OCI-LY7 (cell line): ENCODE data around the gene ARL15. TPM values are rescaled to one million over a fixed set of nuclear protein-coding genes. Genes with fewer than 3 reads are reported as not detected.

Experiments used
- BruUV-seq: library from RNA; stranded (reverse); fragments of 400-500 nt; replicated peaks from 2 replicates; lab custom pipeline; 2021; lab: Mats Ljungman, UMichigan
- CTCF ChIA-PET: fragments of 300-600 bp; sonication (Branson Sonifier 250); formaldehyde crosslinking; loops from one replicate; lab custom pipeline; 2022; ENCODE audit warnings: antibody characterized with exemption; ENCODE audit not compliant: unreplicated experiment; lab: Charles Lee
- POLR2A ChIA-PET: fragments of 300-600 bp; sonication (Branson Sonifier 250); formaldehyde crosslinking; loops from one replicate; lab custom pipeline; 2022; ENCODE audit warnings: antibody characterized with exemption; lab: Charles Lee
- DNase-seq: peaks from one replicate; pipeline ENCODE4 v3.0.0-alpha.2; 2015; ENCODE audit warnings: low spot score
- H2AFZ ChIP-seq: fragments of 200-600 bp; sonication (generic), shearing (Covaris generic); 2 replicates; pipeline ENCODE4 v1.6.1; 2014; ENCODE audit warnings: mild to moderate bottlenecking, antibody characterized with exemption, low read length, moderate library complexity
- H3K27ac ChIP-seq: fragments of 200-600 bp; sonication (generic); 2 replicates; pipeline ENCODE4 v1.5.1; 2014; ENCODE audit warnings: mixed run types, low read depth, mild to moderate bottlenecking, moderate library complexity, low read length, inconsistent platforms; ENCODE audit not compliant: poor library complexity, severe bottlenecking
- H3K36me3 ChIP-seq: fragments of 200-600 bp; sonication (generic); 2 replicates; pipeline ENCODE4 v1.6.1; 2014; ENCODE audit warnings: mild to moderate bottlenecking, antibody characterized with exemption, low read length, moderate library complexity, mixed read lengths; ENCODE audit not compliant: insufficient read depth
- H3K4me1 ChIP-seq: fragments of 200-600 bp; sonication (generic); 2 replicates; pipeline ENCODE4 v1.5.1; 2014; ENCODE audit warnings: mild to moderate bottlenecking, low read length; ENCODE audit not compliant: insufficient read depth, poor library complexity, severe bottlenecking
- H3K4me2 ChIP-seq: fragments of 200-600 bp; sonication (generic); 2 replicates; pipeline ENCODE4 v1.6.1; 2014; ENCODE audit warnings: mild to moderate bottlenecking, low read length
- H3K4me3 ChIP-seq: fragments of 200-600 bp; sonication (generic); 2 replicates; pipeline ENCODE4 v1.5.1; 2014; ENCODE audit warnings: mild to moderate bottlenecking, low read depth, low read length; ENCODE audit not compliant: poor library complexity, severe bottlenecking
- H3K79me2 ChIP-seq: fragments of 200-600 bp; sonication (generic); 2 replicates; pipeline ENCODE4 v1.6.1; 2016; ENCODE audit warnings: low read depth, mild to moderate bottlenecking, low read length, moderate library complexity, mixed read lengths; ENCODE audit not compliant: insufficient read depth
- H3K9me2 ChIP-seq: fragments of 200-600 bp; sonication (generic); 2 replicates; pipeline ENCODE4 v1.6.1; 2016; ENCODE audit warnings: mild to moderate bottlenecking, low read length, mixed read lengths; ENCODE audit not compliant: insufficient read depth
- H3K9me3 ChIP-seq: fragments of 200-600 bp; sonication (generic); 2 replicates; pipeline ENCODE4 v1.6.1; 2014; ENCODE audit warnings: mild to moderate bottlenecking, mixed run types, low read length, mixed read lengths
- H4K20me1 ChIP-seq: fragments of 200-600 bp; sonication (generic); 2 replicates; pipeline ENCODE4 v1.6.1; 2014; ENCODE audit warnings: mild to moderate bottlenecking, antibody characterized with exemption, low read length, moderate library complexity, mixed read lengths; ENCODE audit not compliant: insufficient read depth
- CTCF ChIP-seq: fragments of 200-600 bp; sonication (generic); conservative IDR thresholded peaks from 2 replicates; pipeline ENCODE4 v1.5.1; 2014; ENCODE audit warnings: mild to moderate bottlenecking, antibody characterized with exemption, low read length, moderate library complexity, mixed read lengths
- EZH2phosphoT487 ChIP-seq: fragments of 200-600 bp; sonication (generic); IDR thresholded peaks from 2 replicates; pipeline ENCODE4 v1.6.1; 2018; ENCODE audit warnings: low read depth, borderline replicate concordance, mild to moderate bottlenecking, mixed run types, antibody characterized with exemption, low read length, moderate library complexity, mixed read lengths
- intact Hi-C: fragments of 100-400 bp; cut with micrococcal nuclease; formaldehyde crosslinking; loops from one replicate; pipeline ENCODE4 v1.10.0; 2022; ENCODE audit not compliant: unreplicated experiment
- total RNA-seq, 2 experiments: library from RNA; depleted of rRNA in 1 of 2; stranded (reverse); fragments of >200 nt in 1 of 2; shearing (Covaris generic) in 1 of 2; gene quantifications; 2 replicates each; pipeline ENCODE4 v1.2.3, GENCODE V29; 2014 to 2022

Gene ARL15
- total RNA-seq, 2 experiments from 2014 or later = 18.8 to 24.4 TPM

DNA sequence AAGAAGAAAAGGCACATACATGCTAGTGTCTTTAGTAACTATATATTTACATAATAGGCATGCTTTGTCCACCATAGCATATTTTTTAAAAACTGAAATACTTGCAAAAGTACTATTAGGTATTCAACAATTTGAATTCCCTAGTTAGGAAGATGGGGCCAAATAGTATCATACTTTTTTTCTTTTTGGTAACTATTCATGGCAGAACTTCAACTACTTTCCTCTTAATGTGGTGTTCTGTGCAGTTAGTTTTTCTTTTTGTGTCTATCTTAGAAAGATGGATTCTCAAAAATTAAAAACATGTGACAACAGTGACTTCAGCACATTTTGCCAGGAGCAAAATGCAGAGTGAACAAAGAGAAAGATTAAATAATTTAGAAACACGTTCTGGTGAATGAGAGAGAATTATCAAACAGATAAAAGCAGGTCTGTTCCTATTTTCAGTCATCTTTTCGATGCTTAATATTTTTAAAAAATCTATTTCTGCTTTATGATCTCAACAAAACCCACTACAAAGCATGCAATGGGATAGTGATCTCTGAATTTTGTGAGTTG is 341.1 kb downstream of the ARL15 start:
- intact Hi-C loops = no loop called here
- Histone ChIP-seq H3K79me2 (no peaks in the 10 kb centered on the region), H3K4me1 (no peaks in the 10 kb centered on the region), H3K4me3 (no peak overlapping the region), H3K4me2 (no peak overlapping the region), H3K27ac (no peak overlapping the region), H4K20me1 (no peaks in the 10 kb centered on the region), H3K9me2 (no peaks in the 10 kb centered on the region), H3K9me3 (no peaks in the 10 kb centered on the region), H2AFZ (no peak overlapping the region), H3K36me3 (no peaks in the 10 kb centered on the region)
- TF ChIP-seq EZH2phosphoT487 (no peak), CTCF (no peak)
- DNase-seq = no peak
- ChIA-PET POLR2A (no interaction called here), CTCF (no interaction called here)
- no TSS peak for BruUV-seq

DNA sequence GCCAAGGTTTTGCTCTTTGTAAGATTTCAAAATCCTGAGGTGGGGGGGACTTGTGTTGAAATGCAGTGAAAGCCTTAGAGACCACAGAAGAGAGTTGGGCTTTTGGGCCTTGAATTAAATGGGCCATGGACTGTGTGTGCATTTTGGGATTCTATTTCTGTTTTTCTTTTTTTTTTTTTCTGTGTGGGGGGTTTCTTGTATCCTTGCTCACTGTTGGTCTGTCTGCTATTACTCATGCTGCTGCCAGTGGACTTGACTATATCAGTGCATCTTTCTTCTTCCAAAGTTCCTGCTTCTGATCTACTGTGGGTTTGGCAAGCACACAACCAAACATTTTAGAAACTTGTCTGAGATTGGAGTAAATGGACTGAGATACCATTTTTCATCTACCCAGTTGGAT is 344.9 kb downstream of the ARL15 start:
- intact Hi-C loops = no loop called here

More for the DNA sequence above, 344.9 kb downstream of the ARL15 start:
- no TSS peak for BruUV-seq
- no peak overlapping the region for H3K27ac ChIP-seq
- no peaks in the 10 kb centered on the region for H3K9me2 ChIP-seq
- H3K79me2 ChIP-seq = no peaks in the 10 kb centered on the region
- POLR2A ChIA-PET = no interaction called here
- no peak overlapping the region for H3K4me3 ChIP-seq
- no peak for DNase-seq
- no peak overlapping the region for H3K4me2 ChIP-seq
- no peaks in the 10 kb centered on the region for H4K20me1 ChIP-seq
- H3K9me3 ChIP-seq = no peaks in the 10 kb centered on the region
- no peak overlapping the region for H2AFZ ChIP-seq
- CTCF ChIA-PET = no interaction called here
- H3K4me1 ChIP-seq = no peaks in the 10 kb centered on the region
- no peaks in the 10 kb centered on the region for H3K36me3 ChIP-seq
- TF ChIP-seq CTCF (no peak), EZH2phosphoT487 (no peak)
